Measurements from ENCODE around the gene FABP7. TPM values are rescaled to one million over a fixed set of nuclear protein-coding genes. Genes with fewer than 3 reads are reported as not detected.

Gene FABP7
- total RNA-seq, 3 donors from 2014 or later (not counting 1 experiment from before 2014, with no cell fraction given) = not detected

DNA sequence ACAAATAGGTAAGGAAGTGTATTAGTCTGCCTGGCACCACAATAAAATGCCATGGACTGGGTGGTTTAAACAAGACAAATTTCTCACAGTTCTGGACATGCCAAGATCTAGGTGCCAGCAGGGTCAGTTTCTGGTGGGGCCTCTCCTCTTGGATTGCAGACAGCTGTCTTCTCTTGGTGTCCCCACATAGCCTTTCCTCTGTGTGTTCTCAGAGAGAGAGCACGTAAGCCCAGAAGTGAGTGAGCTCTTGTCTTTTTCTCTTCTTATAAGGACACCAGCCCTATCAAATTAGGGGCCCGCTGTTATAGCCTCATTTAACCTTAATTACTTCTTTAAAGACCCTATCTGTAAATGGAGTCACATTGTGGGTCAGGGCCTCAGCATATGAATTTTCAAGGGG is 37.8 kb downstream of the FABP7 start:
- Mint-ChIP-seq H3K27me3 (ENCODE audit: low read depth in 2 of 2) (peaks cover 7 to 10% of the 10 kb centered on the region in 2 donors), H3K4me1 (no peaks in the 10 kb centered on the region), H3K9me3 (no peaks in the 10 kb centered on the region), H3K27ac (no peak overlapping the region), H3K36me3 (no peaks in the 10 kb centered on the region), H3K4me3 (no peak overlapping the region)
- no peak for DNase-seq
- TF ChIP-seq, protein P1, sequence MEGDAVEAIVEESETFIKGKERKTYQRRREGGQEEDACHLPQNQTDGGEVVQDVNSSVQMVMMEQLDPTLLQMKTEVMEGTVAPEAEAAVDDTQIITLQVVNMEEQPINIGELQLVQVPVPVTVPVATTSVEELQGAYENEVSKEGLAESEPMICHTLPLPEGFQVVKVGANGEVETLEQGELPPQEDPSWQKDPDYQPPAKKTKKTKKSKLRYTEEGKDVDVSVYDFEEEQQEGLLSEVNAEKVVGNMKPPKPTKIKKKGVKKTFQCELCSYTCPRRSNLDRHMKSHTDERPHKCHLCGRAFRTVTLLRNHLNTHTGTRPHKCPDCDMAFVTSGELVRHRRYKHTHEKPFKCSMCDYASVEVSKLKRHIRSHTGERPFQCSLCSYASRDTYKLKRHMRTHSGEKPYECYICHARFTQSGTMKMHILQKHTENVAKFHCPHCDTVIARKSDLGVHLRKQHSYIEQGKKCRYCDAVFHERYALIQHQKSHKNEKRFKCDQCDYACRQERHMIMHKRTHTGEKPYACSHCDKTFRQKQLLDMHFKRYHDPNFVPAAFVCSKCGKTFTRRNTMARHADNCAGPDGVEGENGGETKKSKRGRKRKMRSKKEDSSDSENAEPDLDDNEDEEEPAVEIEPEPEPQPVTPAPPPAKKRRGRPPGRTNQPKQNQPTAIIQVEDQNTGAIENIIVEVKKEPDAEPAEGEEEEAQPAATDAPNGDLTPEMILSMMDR (IDR thresholded peaks at IDR 0.05) = no peak
- no peaks in the 10 kb centered on the region for H3K4me1 ChIP-seq (ENCODE audit: control insufficient read depth, insufficient read depth, low read length)
- WGBS (ENCODE audit: insufficient coverage) = 75% methylated on average over 2 of the region's 2 CpGs
- no peaks in the 10 kb centered on the region for H3K9me3 ChIP-seq (ENCODE audit: control insufficient read depth, insufficient read depth, low read length)
- intact Hi-C loops (cut with micrococcal nuclease) = no loop called here
- no peak for ATAC-seq
- H3K27ac ChIP-seq (ENCODE audit: low read length) = no peak overlapping the region
- H3K4me3 ChIP-seq (ENCODE audit: low read length) = no peak overlapping the region
- no peaks in the 10 kb centered on the region for H3K27me3 ChIP-seq (ENCODE audit: control insufficient read depth, insufficient read depth, low read length)
- H3K36me3 ChIP-seq (ENCODE audit: control insufficient read depth, insufficient read depth, low read length) = no peaks in the 10 kb centered on the region

DNA sequence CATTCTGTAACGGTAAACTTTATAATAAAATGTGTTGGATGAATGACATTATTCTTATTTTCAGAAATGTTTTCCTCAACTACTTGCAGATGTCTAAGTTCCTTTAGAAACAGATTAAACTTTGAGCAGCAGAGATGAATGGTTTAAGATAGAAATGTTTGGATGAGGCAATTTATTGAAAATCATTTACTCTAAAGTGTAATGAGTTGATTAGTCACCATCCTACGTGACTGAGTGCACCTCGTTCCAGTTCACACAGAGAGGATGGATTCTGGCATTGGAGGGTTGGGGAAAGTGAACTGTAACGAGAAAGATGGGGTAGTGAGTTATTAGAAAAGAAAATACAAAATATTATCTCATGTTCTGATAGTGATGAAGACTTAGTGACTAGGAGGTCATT is 38.2 kb downstream of the FABP7 start:
- Mint-ChIP-seq H3K4me3 (no peak overlapping the region), H3K9me3 (no peaks in the 10 kb centered on the region)
- no peak for ATAC-seq

DNA sequence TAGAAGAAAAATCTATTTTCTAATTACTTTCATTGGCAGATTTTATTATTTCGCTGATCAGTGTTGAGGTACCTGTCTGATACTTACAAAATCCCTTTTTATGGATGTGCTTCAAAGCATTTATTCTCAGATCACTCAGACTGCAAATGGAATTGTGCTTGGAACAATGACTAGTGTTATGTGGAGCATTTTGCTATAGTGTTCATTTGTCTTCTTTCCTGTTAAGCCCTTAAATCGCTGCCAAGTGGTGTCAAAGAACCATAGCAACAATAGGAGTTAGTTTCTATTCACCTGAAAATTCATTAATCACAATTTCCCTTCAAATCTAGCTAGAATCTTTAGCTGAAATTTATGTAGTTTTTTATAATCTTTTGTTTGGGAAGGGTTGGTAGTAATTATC is 39.4 kb downstream of the FABP7 start:
- Histone ChIP-seq H3K4me1 (ENCODE audit: control insufficient read depth, insufficient read depth, low read length) (no peaks in the 10 kb centered on the region), H3K27me3 (ENCODE audit: control insufficient read depth, insufficient read depth, low read length) (no peaks in the 10 kb centered on the region), H3K27ac (ENCODE audit: low read length) (no peak overlapping the region), H3K36me3 (ENCODE audit: control insufficient read depth, insufficient read depth, low read length) (no peaks in the 10 kb centered on the region), H3K4me3 (ENCODE audit: low read length) (no peak overlapping the region), H3K9me3 (ENCODE audit: control insufficient read depth, insufficient read depth, low read length) (no peaks in the 10 kb centered on the region)
- no peak for DNase-seq
- H3K27ac Mint-ChIP-seq = no peak overlapping the region
- no peak for ATAC-seq
- TF ChIP-seq, protein P1 (IDR thresholded peaks at IDR 0.05) = no peak
- intact Hi-C loops (cut with micrococcal nuclease) = no loop called here
- no peak overlapping the region for H3K4me3 Mint-ChIP-seq
- H3K36me3 Mint-ChIP-seq = no peaks in the 10 kb centered on the region
- no peaks in the 10 kb centered on the region for H3K4me1 Mint-ChIP-seq
- H3K9me3 Mint-ChIP-seq = no peaks in the 10 kb centered on the region
- H3K27me3 Mint-ChIP-seq (ENCODE audit: low read depth in 2 of 2) = peaks cover 7 to 10% of the 10 kb centered on the region in 2 donors
- WGBS (ENCODE audit: insufficient coverage) = 80% methylated on average over 1 of the region's 2 CpGs

More for the DNA sequence above, 38.2 kb downstream of the FABP7 start:
- no peak overlapping the region for H3K27ac Mint-ChIP-seq
- TF ChIP-seq, protein P1 (IDR thresholded peaks at IDR 0.05) = no peak
- 72% methylated on average over 3 of the region's 4 CpGs for WGBS (ENCODE audit: insufficient coverage)
- no peak for DNase-seq
- no peaks in the 10 kb centered on the region for H3K36me3 Mint-ChIP-seq
- Histone ChIP-seq H3K4me3 (ENCODE audit: low read length) (no peak overlapping the region), H3K4me1 (ENCODE audit: control insufficient read depth, insufficient read depth, low read length) (no peaks in the 10 kb centered on the region), H3K27me3 (ENCODE audit: control insufficient read depth, insufficient read depth, low read length) (no peaks in the 10 kb centered on the region), H3K27ac (ENCODE audit: low read length) (no peak overlapping the region), H3K36me3 (ENCODE audit: control insufficient read depth, insufficient read depth, low read length) (no peaks in the 10 kb centered on the region), H3K9me3 (ENCODE audit: control insufficient read depth, insufficient read depth, low read length) (no peaks in the 10 kb centered on the region)
- H3K4me1 Mint-ChIP-seq = no peaks in the 10 kb centered on the region
- peaks cover 7 to 10% of the 10 kb centered on the region in 2 donors for H3K27me3 Mint-ChIP-seq (ENCODE audit: low read depth in 2 of 2)
- intact Hi-C loops (cut with micrococcal nuclease) = no loop called here

DNA sequence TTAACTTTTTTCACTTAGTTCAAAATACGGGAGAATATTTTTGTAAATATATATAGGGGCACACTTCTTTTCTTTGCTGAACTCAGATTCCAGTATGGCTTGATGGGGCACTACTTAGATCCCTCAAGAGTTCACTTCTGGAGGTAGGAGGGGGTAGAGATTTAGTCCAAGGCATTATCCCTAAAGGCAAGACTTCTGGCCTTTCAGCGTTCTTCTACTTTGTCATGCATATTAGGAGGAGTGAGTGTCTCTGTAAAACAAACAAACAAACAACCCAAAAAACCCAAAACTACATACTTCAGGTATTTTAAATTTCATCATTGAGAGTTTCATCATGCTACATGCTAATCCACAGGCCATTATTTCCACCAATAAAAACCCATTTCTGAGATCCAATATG is 41.6 kb downstream of the FABP7 start:
- H3K27ac Mint-ChIP-seq = no peak overlapping the region
- peaks cover 11 to 13% of the 10 kb centered on the region in 2 donors for H3K27me3 Mint-ChIP-seq (ENCODE audit: low read depth in 2 of 2)
- intact Hi-C loops (cut with micrococcal nuclease) = no loop called here
- H3K9me3 ChIP-seq (ENCODE audit: control insufficient read depth, insufficient read depth, low read length) = no peaks in the 10 kb centered on the region
- no peaks in the 10 kb centered on the region for H3K27me3 ChIP-seq (ENCODE audit: control insufficient read depth, insufficient read depth, low read length)
- no peak overlapping the region for H3K4me3 ChIP-seq (ENCODE audit: low read length)
- no peak for DNase-seq
- no peak overlapping the region for H3K4me3 Mint-ChIP-seq
- H3K4me1 Mint-ChIP-seq = no peaks in the 10 kb centered on the region
- no peaks in the 10 kb centered on the region for H3K4me1 ChIP-seq (ENCODE audit: control insufficient read depth, insufficient read depth, low read length)
- no peaks in the 10 kb centered on the region for H3K36me3 Mint-ChIP-seq
- no peaks in the 10 kb centered on the region for H3K36me3 ChIP-seq (ENCODE audit: control insufficient read depth, insufficient read depth, low read length)
- no peak overlapping the region for H3K27ac ChIP-seq (ENCODE audit: low read length)
- WGBS (ENCODE audit: insufficient coverage) = 100% methylated on average over 1 of the region's 2 CpGs
- TF ChIP-seq, protein P1 (IDR thresholded peaks at IDR 0.05) = no peak
- no peaks in the 10 kb centered on the region for H3K9me3 Mint-ChIP-seq
- no peak for ATAC-seq
